Fibroblast of villous mesenchyme (primary cell): ENCODE results near the gene NCOR2. TPM values are rescaled to one million over a fixed set of nuclear protein-coding genes. Genes with fewer than 3 reads are reported as not detected.

Experiments used
- DNase-seq: peaks from one replicate; pipeline ENCODE4 v3.0.0-alpha.2; 2010; ENCODE audit warnings: low read depth
- H3K4me3 ChIP-seq: 2 replicates; pipeline ENCODE4 v1.5.1; 2011; ENCODE audit warnings: low read depth, mild to moderate bottlenecking, low read length
- CTCF ChIP-seq: IDR thresholded peaks from 2 replicates; pipeline ENCODE4 v1.5.1; 2012; ENCODE audit warnings: low read depth, mild to moderate bottlenecking, low read length; ENCODE audit not compliant: insufficient read depth
- total RNA-seq: library from RNA; depleted of rRNA; stranded (reverse); fragments of >200 nt; gene quantifications from 2 replicates; pipeline ENCODE4 v1.2.3, GENCODE V29; 2012

Gene NCOR2
- total RNA-seq, 1 donor: 86.8 TPM

GRCh38 chr12:124556074-124556466 is 11.3 kb downstream of the NCOR2 start:
- no peak for TF ChIP-seq CTCF
- no peak for DNase-seq
- H3K4me3 ChIP-seq: no peak overlapping the region

GRCh38 chr12:124555168-124556073 is 12.0 kb downstream of the NCOR2 start:
- no peak overlapping the region for H3K4me3 ChIP-seq
- DNase-seq: no peak
- no peak for TF ChIP-seq CTCF

- H3K4me3 ChIP-seq: no peak overlapping the region
- no peak for TF ChIP-seq CTCF
- peak; percentile 44 for DNase-seq
Measured at GRCh38 chr12:124554429-124555029, 12.9 kb downstream of the NCOR2 start.

- DNase-seq: no peak
Measured at GRCh38 chr12:124553862-124554428, 13.5 kb downstream of the NCOR2 start.

GRCh38 chr12:124551268-124552144 is 15.9 kb downstream of the NCOR2 start:
- no peak for TF ChIP-seq CTCF
- H3K4me3 ChIP-seq: no peak overlapping the region
- peak; percentile 61 for DNase-seq

More at GRCh38 chr12:124553862-124554428, 13.5 kb downstream of the NCOR2 start:
- TF ChIP-seq CTCF: no peak
- no peak overlapping the region for H3K4me3 ChIP-seq
